GM12878 (cell line): ENCODE results near the gene CACNA1I. TPM values are rescaled to one million over a fixed set of nuclear protein-coding genes. Genes with fewer than 3 reads are reported as not detected.

Source experiments
- E4F1 ChIP-seq: fragments of 450-650 bp; IDR thresholded peaks from 2 replicates; pipeline ENCODE4 v1.6.1; 2018; ENCODE audit warnings: borderline replicate concordance, mild to moderate bottlenecking; ENCODE audit not compliant: partially characterized antibody
- EP300 ChIP-seq, 2 experiments: fragments of 150-350 bp in 1 of 2; IDR thresholded peaks; 2 replicates each; pipeline ENCODE4 v1.6.1; 2011 to 2012; ENCODE audit warnings: low read depth in 2 of 2, low read length in 2 of 2, borderline replicate concordance in 1 of 2, improper control_type of control experiment in 1 of 2, inconsistent platforms in 1 of 2; ENCODE audit not compliant: control insufficient read depth in 1 of 2
- HSF1 ChIP-seq: fragments of 150-350 bp; IDR thresholded peaks from 2 replicates; pipeline ENCODE4 v1.6.1; 2014; ENCODE audit warnings: mild to moderate bottlenecking, low read depth, low read length
- KAT2A ChIP-seq: conservative IDR thresholded peaks from 2 replicates; pipeline ENCODE4 v1.6.1; 2011; ENCODE audit warnings: low read depth, low read length; ENCODE audit not compliant: control insufficient read depth
- SMAD1 ChIP-seq: fragments of 450-650 bp; IDR thresholded peaks from 2 replicates; pipeline ENCODE4 v1.6.1; 2018; ENCODE audit warnings: mild to moderate bottlenecking, low read depth; ENCODE audit not compliant: partially characterized antibody
- STAT3 ChIP-seq: IDR thresholded peaks from 2 replicates; pipeline ENCODE4 v1.6.1; 2011; ENCODE audit warnings: low read depth, low read length, improper control_type of control experiment
- ZBTB40 ChIP-seq: fragments of 450-650 bp; IDR thresholded peaks from 2 replicates; pipeline ENCODE4 v1.6.1; 2016; ENCODE audit warnings: mild to moderate bottlenecking, moderate library complexity, borderline replicate concordance
- polyA plus RNA-seq, 11 experiments: library from polyadenylated mRNA; depleted of rRNA in 4 of 11; unstranded in 6 of 11; stranded (reverse) in 5 of 11; fragments of >200 nt; fragmentation: Nextera tagmentation in 4 of 11; fragmentation: Illumina TruSeq in 1 of 11; extraction: Ambion mirVana in 4 of 11; extraction: Trizol in 1 of 11; gene quantifications; 1 replicate in 1 of 11; 2 replicates in 10 of 11; pipeline versions ENCODE4 v1.2.1 to v1.2.3, GENCODE V29; 2011 to 2016; ENCODE audit warnings: inconsistent platforms in 2 of 11, missing spikeins in 2 of 11, low read depth in 1 of 11
- total RNA-seq, 4 experiments: library from RNA; depleted of rRNA in 3 of 4; stranded (reverse); fragments of >200 nt in 3 of 4; fragmentation: Illumina TruSeq in 1 of 4; extraction: Trizol in 1 of 4; gene quantifications; 2 replicates each; pipeline versions ENCODE4 v1.2.1 to v1.2.3, GENCODE V29; 2013 to 2021

The CACNA1I gene
- total and polyA plus RNA-seq, 10 of the 15 experiments (the other 5 are each of a cell fraction or from before 2014, with no cell fraction given): 0.01 to 0.03 TPM; not detected in 8

GRCh38 chr22:39532215-39533073, 38.1 kb upstream of the CACNA1I start, which contains the start of gene RPS19BP1 (continued):
- TF ChIP-seq ZBTB40 (peak; percentile 96), HSF1 (no peak), STAT3 (no peak), KAT2A (no peak), E4F1 (peak; percentile 83), SMAD1 (no peak), EP300 (IDR thresholded peaks at IDR 0.05; ENCODE audit: borderline replicate concordance in 1 of 2, control insufficient read depth in 1 of 2, low read depth in 2 of 2, low read length in 2 of 2) (no peak)
